ENCODE measurements around the gene LEPR. TPM values are rescaled to one million over a fixed set of nuclear protein-coding genes. Genes with fewer than 3 reads are reported as not detected.

The LEPR gene
- total RNA-seq, 2 experiments from 2014 or later = 1.6 to 2.2 TPM

DNA sequence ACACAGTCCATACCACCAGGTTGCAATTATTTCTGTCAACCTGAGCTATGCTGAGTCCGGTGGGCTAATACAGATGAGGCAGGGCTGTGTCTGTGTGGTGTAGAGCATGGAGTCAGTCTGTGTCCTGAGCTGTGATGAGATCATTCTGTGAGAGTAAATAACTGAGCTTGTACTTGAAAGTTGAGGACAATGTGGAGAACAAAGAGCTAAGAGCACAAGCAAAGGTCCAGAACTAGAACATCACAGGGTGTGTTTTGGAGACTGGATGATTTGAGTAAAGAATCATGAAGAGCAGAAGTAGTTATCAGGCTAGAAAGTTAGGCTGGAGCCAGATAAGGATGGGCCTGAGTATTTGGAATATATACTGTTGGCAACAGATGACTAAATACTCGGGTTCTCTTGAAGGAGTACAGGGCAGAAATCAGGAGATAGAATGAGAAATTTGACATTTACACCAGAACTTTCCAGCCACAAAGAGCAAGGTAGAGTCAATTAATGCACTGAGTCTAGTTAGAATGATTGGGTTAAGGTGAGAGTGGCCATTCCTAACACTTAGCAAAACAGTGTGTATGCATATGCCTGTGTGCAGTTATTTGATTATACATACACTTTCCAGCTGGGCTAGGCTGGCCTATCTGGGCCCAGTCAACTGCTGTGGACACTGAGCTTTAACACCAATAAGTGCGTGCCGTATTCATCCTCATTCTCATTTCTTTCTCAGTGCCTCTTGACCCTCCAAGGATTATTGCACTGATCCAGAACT lies 48.8 kb downstream of the LEPR start:
- H3K4me1 Mint-ChIP-seq = no peaks in the 10 kb centered on the region
- no peak overlapping the region for H3K4me3 Mint-ChIP-seq
- H3K9me3 Mint-ChIP-seq = peaks cover 12% of the 10 kb centered on the region
- H3K36me3 Mint-ChIP-seq = peaks cover 7% of the 10 kb centered on the region
- DNase-seq = no peak
- H3K27me3 Mint-ChIP-seq = no peaks in the 10 kb centered on the region
- H3K27ac Mint-ChIP-seq = no peak overlapping the region

DNA sequence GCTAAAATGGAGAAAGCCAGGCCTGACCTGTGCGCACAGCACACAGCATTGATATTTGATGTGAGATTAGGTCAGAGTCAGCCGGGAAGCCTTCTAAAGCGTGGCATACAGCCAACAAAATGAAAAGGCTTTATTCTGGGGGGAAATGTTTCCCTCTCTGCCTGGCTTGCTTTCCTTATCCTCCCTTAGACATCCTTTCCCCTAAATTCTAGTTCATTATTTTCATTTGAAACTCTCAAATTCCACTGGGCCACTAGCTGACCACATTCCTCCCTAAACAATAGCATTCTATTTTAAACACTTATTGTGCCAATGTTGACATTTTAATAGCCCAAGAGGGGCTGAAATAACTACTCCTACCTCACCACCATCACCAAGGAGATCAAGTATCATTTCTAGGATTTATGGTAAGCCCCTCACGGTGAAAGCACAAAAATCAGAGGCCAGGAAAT lies 49.4 kb downstream of the LEPR start:
- Mint-ChIP-seq H3K27me3 (no peaks in the 10 kb centered on the region), H3K9me3 (peaks cover 10% of the 10 kb centered on the region), H3K36me3 (peaks cover 7% of the 10 kb centered on the region), H3K4me3 (no peak overlapping the region), H3K4me1 (no peaks in the 10 kb centered on the region), H3K27ac (no peak overlapping the region)
- DNase-seq = no peak

Other genes starting within 250 kb of the LEPR start
- 1 to 10 TPM; 1.9 TPM for gene DNAJC6, start 111.1 kb upstream of the LEPR start, total RNA-seq
- 10 to 100 TPM; 10.9 to 11.3 TPM for gene LEPROT, start within 50 bp of the LEPR start, total RNA-seq

Measured in activated naive CD8-positive, alpha-beta T cell treated with anti-CD3 and anti-CD28 coated beads for 36 hours (primary cell).